Endothelial cell of umbilical vein (primary cell): ENCODE results near the gene VGLL4. TPM values are rescaled to one million over a fixed set of nuclear protein-coding genes. Genes with fewer than 3 reads are reported as not detected.
A peak's percentile ranks its signal among the peaks of the same experiment; 100 is the strongest.

Experiments used
- BruUV-seq: library from RNA; stranded (reverse); fragments of 400-500 nt; replicated peaks from 2 replicates; lab custom pipeline; 2021; lab: Mats Ljungman, UMichigan
- CTCF ChIA-PET: fragments of 300-600, 350-600 bp; sonication (Branson Sonifier 250); formaldehyde crosslinking; loops from one replicate; lab custom pipeline; 2021; ENCODE audit warnings: antibody characterized with exemption, inconsistent platforms; lab: Charles Lee
- POLR2A ChIA-PET: fragments of 300-600, 350-600 bp; sonication (Branson Sonifier 250); formaldehyde crosslinking; loops from one replicate; lab custom pipeline; 2021; ENCODE audit warnings: antibody characterized with exemption, inconsistent platforms; lab: Charles Lee
- DNase-seq: peaks from one replicate; pipeline ENCODE4 v3.0.0-alpha.2; 2011; ENCODE audit warnings: low read depth, low spot score
- FAIRE-seq: peaks from 2 replicates; lab custom pipeline; 2011; peaks lifted over from hg19 to GRCh38; lab: Jason Lieb, UNC
- H2AFZ ChIP-seq: 2 replicates; pipeline ENCODE4 v1.6.0; 2012; ENCODE audit warnings: low read depth, low read length, control low read depth, inconsistent platforms
- H3K27ac ChIP-seq: 2 replicates; pipeline ENCODE4 v1.5.1; 2011; ENCODE audit warnings: low read depth, mild to moderate bottlenecking, control low read depth, low read length, moderate library complexity; ENCODE audit not compliant: insufficient read depth
- H3K27me3 ChIP-seq, 2 experiments: 2 replicates each; pipeline versions ENCODE4 v1.6.0 to v1.6.1; 2011; ENCODE audit warnings: low read length in 2 of 2, mixed read lengths in 1 of 2; ENCODE audit not compliant: control insufficient read depth in 2 of 2, insufficient read depth in 2 of 2
- H3K36me3 ChIP-seq, 2 experiments: 2 replicates in 1 of 2; 3 replicates in 1 of 2; pipeline ENCODE4 v1.5.1; 2011; ENCODE audit warnings: low read length in 2 of 2, mild to moderate bottlenecking in 1 of 2, moderate library complexity in 1 of 2; ENCODE audit not compliant: control insufficient read depth in 2 of 2, insufficient read depth in 2 of 2; ENCODE audit errors: extremely low read depth in 1 of 2
- H3K4me1 ChIP-seq: 3 replicates; pipeline ENCODE4 v1.5.1; 2011; ENCODE audit warnings: mild to moderate bottlenecking, low read length; ENCODE audit not compliant: control insufficient read depth, insufficient read depth; ENCODE audit errors: extremely low read depth
- H3K4me2 ChIP-seq: 2 replicates; pipeline ENCODE4 v1.6.1; 2011; ENCODE audit warnings: low read length, control low read depth, mixed read lengths; ENCODE audit not compliant: insufficient read depth
- H3K4me3 ChIP-seq, 3 experiments: fragments of 200-600 bp in 1 of 3; sonication (generic), shearing (Covaris generic) in 1 of 3; replicated peaks in 1 of 3; 2 replicates each; pipeline ENCODE4 v1.5.1; 2011 to 2016; ENCODE audit warnings: control low read depth in 3 of 3, low read length in 3 of 3, mild to moderate bottlenecking in 2 of 3, inconsistent platforms in 1 of 3, low read depth in 1 of 3, moderate library complexity in 1 of 3; ENCODE audit not compliant: insufficient read depth in 1 of 3
- H3K79me2 ChIP-seq: 2 replicates; pipeline ENCODE4 v1.6.0; 2012; ENCODE audit warnings: low read length, inconsistent platforms; ENCODE audit not compliant: control insufficient read depth, insufficient read depth
- H3K9ac ChIP-seq: replicated peaks from 2 replicates; pipeline ENCODE3; 2011; ENCODE audit warnings: low read length, control low read depth; ENCODE audit not compliant: insufficient read depth; ENCODE audit errors: extremely low read depth
- H3K9me1 ChIP-seq: replicated peaks from 3 replicates; pipeline ENCODE4 v1.6.0; 2011; ENCODE audit warnings: mild to moderate bottlenecking, low read length; ENCODE audit not compliant: control insufficient read depth, insufficient read depth; ENCODE audit errors: extremely low read depth
- H3K9me3 ChIP-seq: replicated peaks from 2 replicates; pipeline ENCODE4 v1.5.1; 2012; ENCODE audit warnings: low read length, inconsistent platforms; ENCODE audit not compliant: control insufficient read depth, insufficient read depth
- H4K20me1 ChIP-seq: replicated peaks from 2 replicates; pipeline ENCODE3; 2011; ENCODE audit warnings: mild to moderate bottlenecking, low read length; ENCODE audit not compliant: control insufficient read depth, insufficient read depth; ENCODE audit errors: extremely low read depth
- EZH2 ChIP-seq: IDR thresholded peaks from 2 replicates; pipeline ENCODE4 v1.6.1; 2012; ENCODE audit warnings: borderline replicate concordance, low read depth, mild to moderate bottlenecking, moderate library complexity, low read length, inconsistent platforms; ENCODE audit not compliant: severe bottlenecking
- FOS ChIP-seq: IDR thresholded peaks from 2 replicates; pipeline ENCODE4 v1.6.1; 2011; ENCODE audit warnings: mild to moderate bottlenecking, low read length, moderate library complexity, borderline replicate concordance; ENCODE audit not compliant: insufficient read depth
- GATA2 ChIP-seq: IDR thresholded peaks from 2 replicates; pipeline ENCODE4 v1.7.0; 2011; ENCODE audit warnings: low read depth, mild to moderate bottlenecking, moderate library complexity, mixed read lengths, low read length; ENCODE audit not compliant: insufficient read length, insufficient read depth
- JUN ChIP-seq: IDR thresholded peaks from 2 replicates; pipeline ENCODE4 v1.6.1; 2011; ENCODE audit warnings: borderline replicate concordance, low read depth; ENCODE audit not compliant: insufficient read length, insufficient read depth
- MYC ChIP-seq: IDR thresholded peaks from one replicate; pipeline ENCODE4 v1.6.1; 2011; ENCODE audit warnings: mild to moderate bottlenecking, low read depth, low read length
- POLR2A ChIP-seq: IDR thresholded peaks from 2 replicates; pipeline ENCODE4 v1.6.1; 2012; ENCODE audit warnings: low read depth, mild to moderate bottlenecking, control low read depth, low read length
- POLR2AphosphoS5 ChIP-seq: IDR thresholded peaks from 2 replicates; pipeline ENCODE4 v1.6.1; 2012; ENCODE audit warnings: low read depth, mild to moderate bottlenecking, control low read depth, low read length, moderate library complexity; ENCODE audit not compliant: insufficient read depth
- dilution Hi-C: fragments of 300-500 bp; cut with MboI; formaldehyde crosslinking; loops from one replicate; pipeline ENCODE4 v1.15.0; 2019; ENCODE audit warnings: low sequenced_read_pairs; ENCODE audit not compliant: extremely low pct_ligation_motif_present
- intact Hi-C: fragments of 100-400 bp; cut with micrococcal nuclease; formaldehyde crosslinking; loops from one replicate; pipeline ENCODE4 v1.10.0; 2022
- polyA plus RNA-seq, 4 experiments: library from polyadenylated mRNA; depleted of rRNA in 3 of 4; stranded (reverse) in 3 of 4; unstranded in 1 of 4; fragments of >200 nt; gene quantifications; 2 replicates each; pipeline versions ENCODE4 v1.2.1 to v1.2.3, GENCODE V29; 2011 to 2012; ENCODE audit warnings: missing spikeins in 1 of 4
- total RNA-seq: library from RNA; stranded (reverse); gene quantifications from 2 replicates; pipeline ENCODE4 v1.2.3, GENCODE V29; 2021
- TF ChIP-seq, protein P1 (sequence below), 2 donors: IDR thresholded peaks; 1 replicate in 1 of 2; 2 replicates in 1 of 2; pipeline ENCODE4 v1.5.1; 2011; ENCODE audit warnings: low read length in 2 of 2, mild to moderate bottlenecking in 2 of 2, moderate library complexity in 2 of 2, control low read depth in 1 of 2, inconsistent platforms in 1 of 2, low read depth in 1 of 2; ENCODE audit not compliant: insufficient read depth in 1 of 2; ENCODE audit errors: extremely low read depth in 1 of 2
- TF ChIP-seq, protein P2 (sequence below): IDR thresholded peaks from 2 replicates; pipeline ENCODE4 v1.6.1; 2011; ENCODE audit not compliant: insufficient read depth, insufficient read length

The VGLL4 gene
- total and polyA plus RNA-seq, 2 donors (not counting 3 experiments of a cell fraction or from before 2014, with no cell fraction given): 67.0 to 78.9 TPM

DNA sequence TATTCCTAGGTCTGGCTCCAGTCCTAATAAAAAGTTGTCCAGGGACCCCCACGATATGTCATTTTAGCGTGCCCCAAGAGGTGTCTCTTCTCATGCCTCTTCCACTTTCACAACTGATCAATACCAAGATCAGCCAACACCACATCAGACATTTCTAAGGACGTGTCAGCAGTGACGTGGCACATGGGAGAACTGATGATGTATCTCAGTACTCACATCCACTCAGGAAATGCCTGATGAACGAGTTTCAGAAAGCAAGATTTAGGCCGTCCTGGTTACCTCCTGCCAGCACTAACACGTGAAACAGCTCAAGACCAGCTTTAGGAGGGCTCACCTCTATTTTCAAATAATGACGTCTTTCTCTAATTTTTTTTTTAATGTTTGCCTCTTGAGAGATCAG, 19.6 kb downstream of the VGLL4 start:
- Histone ChIP-seq H3K4me1 (peaks cover 33% of the 10 kb centered on the region), H3K9me3 (no peaks in the 10 kb centered on the region), H3K27me3 (no peaks in the 10 kb centered on the region), H3K4me3 (no peak overlapping the region), H4K20me1 (peaks cover 24% of the 10 kb centered on the region), H3K27ac (peak overlapping the region; percentile 0), H3K9me1 (no peaks in the 10 kb centered on the region), H3K9ac (no peak overlapping the region), H3K79me2 (peaks cover 99% of the 10 kb centered on the region), H3K36me3 (no peaks in the 10 kb centered on the region), H2AFZ (no peak overlapping the region), H3K4me2 (no peak overlapping the region)
- dilution Hi-C loops (no loop called here), intact Hi-C loops (no loop called here)
- ChIA-PET POLR2A (no interaction called here), CTCF (interaction anchor here (1.4 to 1.6 kb wide), 2 partner anchors 9 to 10 kb away, joined by 5 to 7 read pairs; no protein-coding TSS in a partner anchor)
- DNase-seq: peak; percentile 42
- no TSS peak for BruUV-seq
- FAIRE-seq: peak; percentile 50
- no peak for TF ChIP-seq EZH2
- TF ChIP-seq FOS: peak; percentile 53
- no peak for TF ChIP-seq POLR2A
- TF ChIP-seq, protein P1, sequence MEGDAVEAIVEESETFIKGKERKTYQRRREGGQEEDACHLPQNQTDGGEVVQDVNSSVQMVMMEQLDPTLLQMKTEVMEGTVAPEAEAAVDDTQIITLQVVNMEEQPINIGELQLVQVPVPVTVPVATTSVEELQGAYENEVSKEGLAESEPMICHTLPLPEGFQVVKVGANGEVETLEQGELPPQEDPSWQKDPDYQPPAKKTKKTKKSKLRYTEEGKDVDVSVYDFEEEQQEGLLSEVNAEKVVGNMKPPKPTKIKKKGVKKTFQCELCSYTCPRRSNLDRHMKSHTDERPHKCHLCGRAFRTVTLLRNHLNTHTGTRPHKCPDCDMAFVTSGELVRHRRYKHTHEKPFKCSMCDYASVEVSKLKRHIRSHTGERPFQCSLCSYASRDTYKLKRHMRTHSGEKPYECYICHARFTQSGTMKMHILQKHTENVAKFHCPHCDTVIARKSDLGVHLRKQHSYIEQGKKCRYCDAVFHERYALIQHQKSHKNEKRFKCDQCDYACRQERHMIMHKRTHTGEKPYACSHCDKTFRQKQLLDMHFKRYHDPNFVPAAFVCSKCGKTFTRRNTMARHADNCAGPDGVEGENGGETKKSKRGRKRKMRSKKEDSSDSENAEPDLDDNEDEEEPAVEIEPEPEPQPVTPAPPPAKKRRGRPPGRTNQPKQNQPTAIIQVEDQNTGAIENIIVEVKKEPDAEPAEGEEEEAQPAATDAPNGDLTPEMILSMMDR (IDR thresholded peaks at IDR 0.05; ENCODE audit: extremely low read depth in 1 of 2, insufficient read depth in 1 of 2, low read depth in 1 of 2, low read length in 2 of 2): no peak
- TF ChIP-seq, protein P2, sequence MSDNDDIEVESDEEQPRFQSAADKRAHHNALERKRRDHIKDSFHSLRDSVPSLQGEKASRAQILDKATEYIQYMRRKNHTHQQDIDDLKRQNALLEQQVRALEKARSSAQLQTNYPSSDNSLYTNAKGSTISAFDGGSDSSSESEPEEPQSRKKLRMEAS: no peak
- TF ChIP-seq GATA2: peak; percentile 36
- no peak for TF ChIP-seq MYC
- TF ChIP-seq POLR2AphosphoS5: no peak
- TF ChIP-seq JUN: peak; percentile 22
